HG03175 (cell line): ENCODE data around the gene TMEM205.
A peak's percentile ranks its signal among the peaks of the same experiment; 100 is the strongest.

Experiments used
- ATAC-seq: cut with Tn5 transposase; IDR thresholded peaks from one replicate; pipeline ENCODE4 v1.9.1; 2021; ENCODE audit warnings: mild to moderate bottlenecking, moderate library complexity; ENCODE audit not compliant: unreplicated experiment

The TMEM205 gene

DNA sequence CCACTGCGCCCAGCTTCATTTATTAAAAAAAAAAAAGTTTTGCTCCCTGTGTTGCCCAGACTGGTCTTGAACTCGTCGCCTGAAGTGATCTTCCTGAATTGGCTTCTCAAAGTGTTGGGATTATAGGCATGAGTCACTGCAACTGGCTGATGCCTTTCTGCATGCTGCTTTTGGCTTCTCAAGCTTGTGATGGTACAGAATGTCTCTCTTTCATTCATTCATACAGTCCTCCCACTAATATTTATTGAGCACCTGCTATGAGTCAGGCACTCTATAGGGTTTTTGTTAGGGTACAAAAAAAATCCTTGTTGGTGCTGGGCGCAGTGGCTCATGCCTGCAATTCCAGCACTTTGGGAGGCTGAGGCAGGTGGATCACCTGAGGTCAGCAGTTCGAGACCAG is 41.1 kb downstream of the TMEM205 start:
- no peak for ATAC-seq

DNA sequence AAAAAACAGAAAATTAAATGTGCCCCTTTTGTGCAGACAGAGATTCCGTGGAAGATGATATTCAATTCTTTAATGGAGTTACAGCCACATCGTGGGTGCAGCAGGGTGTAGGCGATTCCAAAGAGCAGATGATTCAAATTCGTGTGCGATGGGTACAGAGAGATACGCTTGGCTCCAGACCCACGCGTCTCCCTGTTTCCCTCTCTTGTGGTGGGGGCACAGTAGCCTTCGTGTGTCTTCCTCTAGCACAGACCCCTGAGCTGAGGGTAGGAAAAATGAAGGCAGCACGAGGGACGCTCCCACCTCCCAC is 45.3 kb downstream of the TMEM205 start:
- no peak for ATAC-seq

DNA sequence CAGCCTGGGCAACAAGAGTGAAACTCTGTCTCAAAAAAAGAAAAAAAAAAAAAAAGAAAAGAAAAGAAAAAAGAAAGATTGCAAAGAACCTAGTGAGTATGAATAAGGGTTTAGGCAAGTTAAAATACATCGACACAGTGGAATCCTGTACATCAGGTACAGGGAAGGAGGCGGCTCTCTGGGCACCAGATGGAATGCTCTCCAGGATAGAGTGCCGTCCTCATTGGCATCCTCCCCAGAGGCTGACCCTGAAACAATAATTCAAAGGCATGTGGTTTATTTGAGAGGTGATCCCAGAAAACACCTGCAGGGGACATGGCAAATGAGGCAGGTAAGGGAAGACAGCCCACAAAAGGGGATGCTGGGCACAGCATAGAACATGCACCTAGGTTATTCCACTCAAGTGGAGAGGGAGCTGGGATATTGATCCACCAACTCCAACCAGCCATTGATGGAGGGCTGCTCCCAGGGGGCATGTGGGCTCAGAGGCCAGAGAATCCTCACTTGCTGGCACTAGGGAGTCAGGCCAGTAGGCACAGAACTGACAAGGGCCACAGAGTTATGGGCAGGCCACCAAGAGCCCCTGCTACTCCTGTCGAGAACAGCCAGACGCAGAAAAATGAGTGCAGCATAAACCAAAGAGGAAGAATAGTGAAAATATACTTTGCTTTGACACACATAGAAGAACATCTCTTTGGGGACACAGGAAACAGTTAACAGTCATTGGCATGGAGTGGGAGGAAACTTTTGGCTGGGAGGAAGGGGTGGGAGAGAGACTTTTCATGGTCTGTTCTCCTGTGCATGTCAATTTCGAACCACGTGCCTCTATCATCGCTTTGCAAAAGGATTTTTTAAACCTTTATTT is 45.9 kb downstream of the TMEM205 start:
- ATAC-seq = no peak

DNA sequence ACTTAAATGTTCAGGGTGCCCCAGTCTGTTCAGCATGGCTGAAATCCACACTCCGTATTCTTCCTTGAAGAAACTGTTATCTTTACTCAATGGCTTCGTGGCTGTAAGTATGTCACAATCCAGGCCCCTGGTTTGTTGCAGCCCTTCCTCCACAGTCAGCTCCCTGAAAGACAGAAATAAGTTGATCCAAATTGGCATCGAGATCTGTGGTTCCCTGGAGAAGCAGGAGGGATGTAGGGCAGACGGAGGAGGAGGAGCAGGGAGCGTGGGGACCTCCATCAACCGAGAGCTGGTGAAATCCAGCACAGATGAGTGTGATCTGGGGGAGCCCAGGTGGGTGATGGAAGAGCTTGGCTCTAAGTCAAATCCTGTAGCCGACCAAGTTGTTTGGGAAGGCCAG is 49.8 kb downstream of the TMEM205 start:
- no peak for ATAC-seq

DNA sequence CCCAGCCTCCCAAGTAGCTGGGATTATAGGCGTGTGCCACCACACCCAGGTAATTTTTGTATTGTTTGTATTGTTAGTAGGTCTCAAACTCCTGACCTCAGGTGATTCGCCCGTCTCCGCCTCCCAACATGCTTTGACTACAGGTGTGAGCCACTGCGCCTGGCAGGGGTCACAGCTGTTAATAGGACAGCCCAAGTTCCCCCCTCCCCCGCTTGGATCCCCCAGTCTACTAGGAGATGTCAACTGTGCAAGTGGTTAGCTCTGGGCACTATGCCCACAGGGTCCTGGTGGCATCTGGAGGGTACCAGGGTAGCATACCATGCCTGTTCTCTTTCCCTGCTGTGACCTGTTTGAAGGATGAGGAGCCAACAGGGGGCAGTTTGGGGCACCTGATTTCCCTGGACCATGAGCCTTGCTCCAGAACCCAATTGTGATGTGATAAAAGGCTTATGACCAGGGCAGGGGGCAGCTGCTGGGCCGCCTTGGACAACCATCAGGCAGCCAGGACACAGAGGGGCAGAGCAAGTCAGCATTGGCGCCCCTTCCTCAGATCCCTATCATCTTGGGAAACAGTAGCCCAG is 50.3 kb downstream of the TMEM205 start, which contains the start of gene TSPAN16:
Gene TSPAN16 (plus strand): TSS at position 496 of the 581 bp plus-strand sequence. CDS start 138 bp downstream, outside the sequence.
- no peak for ATAC-seq

DNA sequence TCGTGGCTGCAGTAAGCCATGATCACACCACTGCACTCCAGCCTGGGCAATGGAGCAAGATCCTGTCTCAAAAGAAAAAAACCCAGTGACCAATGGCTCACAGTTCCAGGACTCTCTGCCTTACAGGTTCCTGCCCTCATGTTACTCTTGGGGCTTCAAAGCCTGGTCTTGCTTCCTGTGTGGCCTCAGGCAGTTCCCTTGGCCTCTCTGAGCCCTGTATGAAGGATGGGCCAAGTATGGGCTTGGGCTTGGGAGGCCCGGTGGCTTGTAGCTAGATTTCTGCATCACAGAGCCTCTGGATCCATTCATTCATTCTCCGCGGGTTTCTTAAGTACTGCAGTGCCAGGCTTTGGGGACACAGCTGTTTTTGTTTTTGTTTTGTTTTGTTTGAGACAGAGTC is 50.9 kb downstream of the TMEM205 start:
- no peak for ATAC-seq

DNA sequence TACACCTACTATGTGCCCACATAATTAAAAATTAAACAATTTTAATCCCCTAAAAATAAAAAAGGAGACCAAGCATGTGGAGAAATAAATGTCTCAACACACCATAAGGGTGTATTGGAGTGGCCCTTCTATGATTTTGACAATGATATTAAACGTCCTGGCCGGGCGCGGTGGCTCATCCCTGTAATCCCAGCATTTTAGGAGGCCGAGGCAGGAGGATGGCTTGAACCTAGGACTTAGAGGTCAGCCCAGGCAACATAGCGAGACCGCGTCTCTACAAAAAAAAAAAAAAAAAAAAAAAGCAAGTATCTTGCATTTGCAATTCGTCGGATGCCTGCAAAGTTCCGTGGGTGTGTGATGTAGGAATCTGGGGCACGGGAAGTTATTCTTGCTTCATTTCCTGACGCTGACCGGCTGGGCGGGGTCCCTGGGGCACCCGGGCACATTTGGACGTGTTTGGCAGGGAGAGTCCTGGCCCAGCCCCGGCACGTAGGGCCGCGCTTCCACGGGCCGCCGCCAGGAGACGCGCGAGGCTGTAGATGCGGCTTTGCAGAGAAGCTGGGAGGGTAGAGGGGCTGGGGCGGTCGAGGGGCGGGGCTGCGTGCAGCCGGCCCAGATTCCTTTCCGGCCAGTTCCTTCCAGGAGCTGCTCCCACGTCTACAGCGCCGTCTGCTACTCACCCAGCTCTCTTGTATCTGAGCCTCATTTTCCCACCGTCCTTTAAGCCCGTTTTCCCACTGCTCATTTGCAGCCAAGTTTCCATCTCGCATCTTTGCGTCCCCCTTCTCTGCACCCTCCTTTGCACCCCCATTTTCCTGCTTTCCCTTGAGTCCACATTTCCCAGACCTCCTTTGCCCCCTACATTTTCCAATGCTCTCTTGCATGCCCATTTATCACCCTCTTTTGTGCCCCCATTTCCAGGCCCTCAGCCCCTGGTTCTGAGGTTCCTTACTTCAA is 52.4 kb downstream of the TMEM205 start:
- peak; percentile 41 for ATAC-seq
